AG09319 (cell line): ENCODE data around the gene TSC22D2.

Source experiments
- DNase-seq: peaks from one replicate; pipeline ENCODE4 v3.0.0-alpha.2; 2010; ENCODE audit warnings: low read depth; ENCODE audit errors: extremely low read depth
- TF ChIP-seq, protein P1 (sequence below): IDR thresholded peaks from 2 replicates; pipeline ENCODE4 v1.5.1; 2011; ENCODE audit warnings: low read depth, mild to moderate bottlenecking, inconsistent platforms, low read length, moderate library complexity

Gene TSC22D2

GRCh38 chr3:150407808-150408220, 284 bp upstream of the TSC22D2 start:
- DNase-seq, result no peak

GRCh38 chr3:150409125-150409511, 1.0 kb downstream of the TSC22D2 start:
- TF ChIP-seq, protein P1, sequence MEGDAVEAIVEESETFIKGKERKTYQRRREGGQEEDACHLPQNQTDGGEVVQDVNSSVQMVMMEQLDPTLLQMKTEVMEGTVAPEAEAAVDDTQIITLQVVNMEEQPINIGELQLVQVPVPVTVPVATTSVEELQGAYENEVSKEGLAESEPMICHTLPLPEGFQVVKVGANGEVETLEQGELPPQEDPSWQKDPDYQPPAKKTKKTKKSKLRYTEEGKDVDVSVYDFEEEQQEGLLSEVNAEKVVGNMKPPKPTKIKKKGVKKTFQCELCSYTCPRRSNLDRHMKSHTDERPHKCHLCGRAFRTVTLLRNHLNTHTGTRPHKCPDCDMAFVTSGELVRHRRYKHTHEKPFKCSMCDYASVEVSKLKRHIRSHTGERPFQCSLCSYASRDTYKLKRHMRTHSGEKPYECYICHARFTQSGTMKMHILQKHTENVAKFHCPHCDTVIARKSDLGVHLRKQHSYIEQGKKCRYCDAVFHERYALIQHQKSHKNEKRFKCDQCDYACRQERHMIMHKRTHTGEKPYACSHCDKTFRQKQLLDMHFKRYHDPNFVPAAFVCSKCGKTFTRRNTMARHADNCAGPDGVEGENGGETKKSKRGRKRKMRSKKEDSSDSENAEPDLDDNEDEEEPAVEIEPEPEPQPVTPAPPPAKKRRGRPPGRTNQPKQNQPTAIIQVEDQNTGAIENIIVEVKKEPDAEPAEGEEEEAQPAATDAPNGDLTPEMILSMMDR, result no peak
- no peak for DNase-seq

More at GRCh38 chr3:150407808-150408220, 284 bp upstream of the TSC22D2 start:
- TF ChIP-seq, protein P1, result no peak

- TF ChIP-seq, protein P1, result peak; percentile 40
- DNase-seq, result no peak
Measured at GRCh38 chr3:150409512-150410310, 1.6 kb downstream of the TSC22D2 start.

GRCh38 chr3:150410311-150411105, 2.4 kb downstream of the TSC22D2 start:
- DNase-seq, result no peak
- TF ChIP-seq, protein P1, result no peak

GRCh38 chr3:150411106-150411460, 3.0 kb downstream of the TSC22D2 start:
- TF ChIP-seq, protein P1, result no peak
- no peak for DNase-seq

DNA sequence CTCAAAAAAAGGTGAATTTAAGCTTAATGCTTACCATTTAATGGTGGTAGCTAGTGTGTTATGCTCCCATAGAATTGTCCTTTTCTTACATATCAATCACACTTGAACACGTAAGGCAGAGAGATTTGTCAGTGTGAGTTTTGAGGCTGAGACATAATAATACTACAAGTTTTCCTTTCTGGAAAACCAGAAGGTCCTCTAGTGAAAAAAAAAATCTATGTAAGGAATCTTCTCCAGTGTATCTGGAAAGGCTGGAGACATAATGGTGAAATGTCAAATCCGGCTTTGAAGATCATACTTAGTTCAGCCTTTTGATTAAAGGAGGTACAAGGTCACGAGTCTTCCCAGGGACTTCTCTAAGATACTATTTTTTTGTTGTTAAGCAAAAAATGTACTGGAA, 3.4 kb downstream of the TSC22D2 start:
- TF ChIP-seq, protein P1, result no peak

GRCh38 chr3:150411976-150412375, 3.9 kb downstream of the TSC22D2 start:
- DNase-seq, result no peak

More for the DNA sequence above, 3.4 kb downstream of the TSC22D2 start:
- DNase-seq, result no peak

More at GRCh38 chr3:150411976-150412375, 3.9 kb downstream of the TSC22D2 start:
- TF ChIP-seq, protein P1, result no peak
